ENCODE measurements around the gene FBXL7. TPM values are rescaled to one million over a fixed set of nuclear protein-coding genes. Genes with fewer than 3 reads are reported as not detected.

FBXL7 gene
- total and polyA plus RNA-seq, 2 donors (not counting 1 experiment from before 2014, with no cell fraction given) = 6.4 to 12.9 TPM

DNA sequence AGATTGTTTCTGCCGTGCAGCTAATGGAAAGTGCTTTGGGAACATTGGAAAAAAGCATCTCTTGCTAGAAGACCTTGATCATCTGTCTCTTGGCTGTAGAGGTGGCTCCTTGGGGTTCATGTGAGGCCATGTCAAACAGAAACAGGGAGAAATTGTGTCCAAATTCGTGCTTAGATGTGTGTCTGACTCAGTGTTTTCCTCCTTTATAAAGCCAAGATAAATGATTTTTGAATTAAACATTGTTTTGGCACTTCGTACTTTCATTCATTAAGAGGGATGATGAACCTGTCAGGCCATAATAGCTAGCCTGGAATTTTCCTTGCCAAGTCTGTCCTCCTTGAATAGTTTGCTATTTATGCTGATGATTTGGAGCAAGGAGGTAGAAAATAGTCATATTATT lies 143.8 kb downstream of the FBXL7 start:
- Histone ChIP-seq H4K20me1 (ENCODE audit: control insufficient read depth, extremely low read depth, insufficient read depth, low read length) (no peaks in the 10 kb centered on the region), H3K4me2 (ENCODE audit: extremely low read depth, insufficient read depth, low read length) (no peak overlapping the region), H2AFZ (ENCODE audit: low read length) (no peak overlapping the region), H3K4me1 (ENCODE audit: control insufficient read depth, extremely low read depth, insufficient read depth, low read length) (peaks cover 2% of the 10 kb centered on the region), H3K9ac (ENCODE audit: insufficient read depth, low read length) (no peak overlapping the region), H3K4me3 (replicated peaks in 1 of 4; ENCODE audit: control extremely low read depth in 1 of 4, insufficient read depth in 1 of 4, low read depth in 3 of 4, low read length in 4 of 4) (no peak overlapping the region), H3K27ac (ENCODE audit: insufficient read depth, low read length) (no peak overlapping the region), H3K36me3 (ENCODE audit: control insufficient read depth, insufficient read depth, low read length) (no peaks in the 10 kb centered on the region), H3K79me2 (ENCODE audit: control insufficient read depth, insufficient read depth, low read length) (no peaks in the 10 kb centered on the region), H3K27me3 (ENCODE audit: control insufficient read depth, insufficient read depth, low read length) (no peaks in the 10 kb centered on the region), H3K9me3 (ENCODE audit: control insufficient read depth, insufficient read depth, low read depth, low read length) (no peaks in the 10 kb centered on the region)
- DNase-seq (ENCODE audit: low read depth in 2 of 2) = peak in 1 of 2 donors; percentile 53
- TF ChIP-seq EZH2 (IDR thresholded peaks at IDR 0.05; ENCODE audit: low read length, missing control alignments) = no peak
- TF ChIP-seq, protein P1, sequence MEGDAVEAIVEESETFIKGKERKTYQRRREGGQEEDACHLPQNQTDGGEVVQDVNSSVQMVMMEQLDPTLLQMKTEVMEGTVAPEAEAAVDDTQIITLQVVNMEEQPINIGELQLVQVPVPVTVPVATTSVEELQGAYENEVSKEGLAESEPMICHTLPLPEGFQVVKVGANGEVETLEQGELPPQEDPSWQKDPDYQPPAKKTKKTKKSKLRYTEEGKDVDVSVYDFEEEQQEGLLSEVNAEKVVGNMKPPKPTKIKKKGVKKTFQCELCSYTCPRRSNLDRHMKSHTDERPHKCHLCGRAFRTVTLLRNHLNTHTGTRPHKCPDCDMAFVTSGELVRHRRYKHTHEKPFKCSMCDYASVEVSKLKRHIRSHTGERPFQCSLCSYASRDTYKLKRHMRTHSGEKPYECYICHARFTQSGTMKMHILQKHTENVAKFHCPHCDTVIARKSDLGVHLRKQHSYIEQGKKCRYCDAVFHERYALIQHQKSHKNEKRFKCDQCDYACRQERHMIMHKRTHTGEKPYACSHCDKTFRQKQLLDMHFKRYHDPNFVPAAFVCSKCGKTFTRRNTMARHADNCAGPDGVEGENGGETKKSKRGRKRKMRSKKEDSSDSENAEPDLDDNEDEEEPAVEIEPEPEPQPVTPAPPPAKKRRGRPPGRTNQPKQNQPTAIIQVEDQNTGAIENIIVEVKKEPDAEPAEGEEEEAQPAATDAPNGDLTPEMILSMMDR (conservative IDR thresholded peaks at IDR 0.05 in 1 of 2, IDR thresholded peaks at IDR 0.05 in 1 of 2; ENCODE audit: low read depth in 1 of 2, low read length in 2 of 2) = no peak

DNA sequence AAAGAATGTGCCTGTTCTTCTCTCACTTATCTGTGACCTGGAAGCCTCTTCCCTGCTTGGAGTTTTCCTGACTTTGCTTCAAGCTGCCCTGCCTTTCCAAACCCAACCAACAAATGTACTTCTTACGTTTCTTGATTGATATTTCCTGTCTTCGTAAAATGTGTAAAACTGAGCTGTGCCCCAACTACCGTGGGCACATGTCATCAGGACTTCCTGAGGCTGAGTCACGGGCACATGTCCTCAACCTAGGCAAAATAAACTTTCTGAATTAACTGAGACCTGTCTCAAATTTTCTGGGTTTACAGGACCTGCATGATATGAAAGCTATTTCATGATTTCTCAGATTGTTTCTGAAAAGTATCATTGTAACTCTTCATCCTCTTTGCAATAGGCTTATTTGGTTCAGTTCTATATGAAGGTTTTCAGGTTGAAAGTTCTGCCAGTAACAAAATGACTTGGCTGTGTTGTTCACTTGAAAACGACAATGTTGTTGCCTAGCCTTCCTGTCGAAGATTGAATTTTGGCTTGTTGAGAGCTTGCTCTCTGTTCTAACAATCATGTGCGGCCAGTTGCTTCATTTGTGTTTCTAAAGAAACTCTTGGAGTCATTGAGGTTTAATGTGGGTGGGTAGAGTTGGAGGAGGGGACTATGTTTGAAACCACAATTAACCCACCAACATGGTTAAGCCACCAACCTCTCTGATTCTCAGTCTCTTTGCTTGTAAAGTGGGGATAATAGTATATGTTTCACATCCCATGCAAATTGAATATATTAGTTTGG lies 145.6 kb downstream of the FBXL7 start:
- no peaks in the 10 kb centered on the region for H3K36me3 ChIP-seq (ENCODE audit: control insufficient read depth, insufficient read depth, low read length)

DNA sequence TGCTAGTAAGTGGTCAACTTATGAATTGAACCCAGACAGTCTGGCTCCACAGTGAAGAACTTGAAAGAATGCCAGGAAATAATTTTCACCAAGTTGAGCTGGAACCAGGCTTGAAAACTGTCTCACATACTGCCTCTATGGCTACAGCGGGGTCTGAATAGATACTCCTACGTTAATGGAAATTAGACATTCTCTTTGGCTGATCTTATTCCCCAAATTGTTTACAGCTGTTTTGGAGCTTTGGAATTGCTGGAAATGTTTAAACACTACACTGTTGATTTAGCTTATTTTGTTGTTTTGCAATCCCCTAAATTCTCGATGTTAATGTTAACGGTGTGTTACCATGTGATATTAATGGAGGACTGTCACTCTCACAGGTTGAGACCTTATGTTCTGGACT lies 146.4 kb downstream of the FBXL7 start:
- no peaks in the 10 kb centered on the region for H3K27me3 ChIP-seq (ENCODE audit: control insufficient read depth, insufficient read depth, low read length)
- no peak overlapping the region for H3K4me3 ChIP-seq (replicated peaks in 1 of 4; ENCODE audit: control extremely low read depth in 1 of 4, insufficient read depth in 1 of 4, low read depth in 3 of 4, low read length in 4 of 4)
- peaks cover 2% of the 10 kb centered on the region for H3K4me1 ChIP-seq (ENCODE audit: control insufficient read depth, extremely low read depth, insufficient read depth, low read length)
- no peaks in the 10 kb centered on the region for H3K79me2 ChIP-seq (ENCODE audit: control insufficient read depth, insufficient read depth, low read length)
- H3K9me3 ChIP-seq (ENCODE audit: control insufficient read depth, insufficient read depth, low read depth, low read length) = no peaks in the 10 kb centered on the region
- no peak overlapping the region for H3K9ac ChIP-seq (ENCODE audit: insufficient read depth, low read length)
- H2AFZ ChIP-seq (ENCODE audit: low read length) = no peak overlapping the region
- no peak overlapping the region for H3K27ac ChIP-seq (ENCODE audit: insufficient read depth, low read length)
- no peak overlapping the region for H3K4me2 ChIP-seq (ENCODE audit: extremely low read depth, insufficient read depth, low read length)
- DNase-seq (ENCODE audit: low read depth in 2 of 2) = no peak
- H4K20me1 ChIP-seq (ENCODE audit: control insufficient read depth, extremely low read depth, insufficient read depth, low read length) = no peaks in the 10 kb centered on the region
- TF ChIP-seq, protein P1 (conservative IDR thresholded peaks at IDR 0.05 in 1 of 2, IDR thresholded peaks at IDR 0.05 in 1 of 2; ENCODE audit: low read depth in 1 of 2, low read length in 2 of 2) = no peak
- no peak for TF ChIP-seq EZH2 (IDR thresholded peaks at IDR 0.05; ENCODE audit: low read length, missing control alignments)
- no peaks in the 10 kb centered on the region for H3K36me3 ChIP-seq (ENCODE audit: control insufficient read depth, insufficient read depth, low read length)

More for the DNA sequence above, 145.6 kb downstream of the FBXL7 start:
- H3K4me1 ChIP-seq (ENCODE audit: control insufficient read depth, extremely low read depth, insufficient read depth, low read length) = peaks cover 2% of the 10 kb centered on the region
- TF ChIP-seq, protein P1 (conservative IDR thresholded peaks at IDR 0.05 in 1 of 2, IDR thresholded peaks at IDR 0.05 in 1 of 2; ENCODE audit: low read depth in 1 of 2, low read length in 2 of 2) = no peak
- TF ChIP-seq EZH2 (IDR thresholded peaks at IDR 0.05; ENCODE audit: low read length, missing control alignments) = no peak
- no peaks in the 10 kb centered on the region for H3K9me3 ChIP-seq (ENCODE audit: control insufficient read depth, insufficient read depth, low read depth, low read length)
- no peak overlapping the region for H3K4me3 ChIP-seq (replicated peaks in 1 of 4; ENCODE audit: control extremely low read depth in 1 of 4, insufficient read depth in 1 of 4, low read depth in 3 of 4, low read length in 4 of 4)
- H2AFZ ChIP-seq (ENCODE audit: low read length) = no peak overlapping the region
- no peak overlapping the region for H3K4me2 ChIP-seq (ENCODE audit: extremely low read depth, insufficient read depth, low read length)
- H3K27ac ChIP-seq (ENCODE audit: insufficient read depth, low read length) = no peak overlapping the region
- no peak overlapping the region for H3K9ac ChIP-seq (ENCODE audit: insufficient read depth, low read length)
- no peaks in the 10 kb centered on the region for H3K27me3 ChIP-seq (ENCODE audit: control insufficient read depth, insufficient read depth, low read length)
- H3K79me2 ChIP-seq (ENCODE audit: control insufficient read depth, insufficient read depth, low read length) = no peaks in the 10 kb centered on the region
- peak; percentile 12 to 50 for DNase-seq (ENCODE audit: low read depth in 2 of 2)
- H4K20me1 ChIP-seq (ENCODE audit: control insufficient read depth, extremely low read depth, insufficient read depth, low read length) = no peaks in the 10 kb centered on the region

All from fibroblast of lung (primary cell).